ENCODE results near the gene HS6ST1. TPM values are rescaled to one million over a fixed set of nuclear protein-coding genes. Genes with fewer than 3 reads are reported as not detected.

The HS6ST1 gene
- total RNA-seq, 2 donors from 2014 or later: 12.5 to 12.9 TPM

DNA sequence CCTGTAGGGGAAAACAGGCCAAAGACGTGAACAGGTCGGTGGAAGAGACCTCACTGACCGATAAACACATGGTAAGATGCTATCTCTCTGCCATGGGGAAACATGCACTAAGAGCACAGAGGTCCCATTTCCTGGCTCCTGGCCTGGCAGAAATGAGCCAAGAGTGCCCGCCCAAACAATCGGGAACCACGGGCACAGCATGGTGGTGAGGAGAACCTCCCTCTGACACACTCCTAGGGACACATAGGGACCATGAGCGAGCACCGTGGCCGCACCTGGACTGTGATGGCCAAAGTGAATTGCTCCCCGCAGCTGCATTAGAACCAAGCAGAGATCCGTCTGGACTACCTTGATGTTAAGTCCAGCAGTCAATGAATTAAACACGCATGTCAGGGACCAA, 11.1 kb downstream of the HS6ST1 start:
- H3K9me3 ChIP-seq (ENCODE audit: control insufficient read depth, low read length, poor library complexity, severe bottlenecking): no peaks in the 10 kb centered on the region
- Mint-ChIP-seq H3K4me3 (no peak overlapping the region), H3K27me3 (no peaks in the 10 kb centered on the region), H3K36me3 (ENCODE audit: low read depth) (peaks cover 2% of the 10 kb centered on the region), H3K27ac (no peak overlapping the region), H3K4me1 (peaks cover 22% of the 10 kb centered on the region)
- DNase-seq: no peak
- no peak for ATAC-seq

DNA sequence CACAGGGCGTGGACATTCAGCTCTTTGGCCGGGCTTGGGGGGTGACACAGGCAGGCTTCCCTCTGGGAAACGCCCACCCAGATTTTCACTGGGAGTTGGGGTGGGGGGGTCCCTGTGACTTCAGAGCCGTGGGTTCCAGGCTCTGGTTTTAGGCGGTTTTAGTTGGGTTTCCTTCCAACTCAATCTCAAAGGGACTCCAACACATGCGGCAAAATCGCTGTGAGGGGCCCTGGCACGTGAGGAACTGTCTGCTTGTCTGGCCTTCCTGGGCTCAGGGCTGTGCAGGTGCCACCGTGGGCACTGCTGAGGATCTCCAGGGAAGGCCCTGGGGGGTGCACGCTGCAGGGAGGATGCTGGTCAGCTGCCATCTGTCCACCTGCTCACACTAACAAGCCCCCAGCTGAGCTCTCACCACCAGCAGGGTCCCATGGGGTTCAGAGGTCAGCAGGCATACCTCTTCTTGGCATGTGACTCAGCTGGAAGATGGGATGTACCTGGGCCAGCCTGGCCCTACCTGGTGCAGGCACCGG, 11.7 kb downstream of the HS6ST1 start:
- Mint-ChIP-seq H3K4me1 (peaks cover 19% of the 10 kb centered on the region), H3K36me3 (ENCODE audit: low read depth) (peaks cover 2% of the 10 kb centered on the region), H3K27me3 (no peaks in the 10 kb centered on the region), H3K4me3 (no peak overlapping the region), H3K27ac (no peak overlapping the region)
- H3K9me3 ChIP-seq (ENCODE audit: control insufficient read depth, low read length, poor library complexity, severe bottlenecking): no peaks in the 10 kb centered on the region
- peak in 1 of 3 donors; percentile 5 for DNase-seq
- no peak for ATAC-seq

DNA sequence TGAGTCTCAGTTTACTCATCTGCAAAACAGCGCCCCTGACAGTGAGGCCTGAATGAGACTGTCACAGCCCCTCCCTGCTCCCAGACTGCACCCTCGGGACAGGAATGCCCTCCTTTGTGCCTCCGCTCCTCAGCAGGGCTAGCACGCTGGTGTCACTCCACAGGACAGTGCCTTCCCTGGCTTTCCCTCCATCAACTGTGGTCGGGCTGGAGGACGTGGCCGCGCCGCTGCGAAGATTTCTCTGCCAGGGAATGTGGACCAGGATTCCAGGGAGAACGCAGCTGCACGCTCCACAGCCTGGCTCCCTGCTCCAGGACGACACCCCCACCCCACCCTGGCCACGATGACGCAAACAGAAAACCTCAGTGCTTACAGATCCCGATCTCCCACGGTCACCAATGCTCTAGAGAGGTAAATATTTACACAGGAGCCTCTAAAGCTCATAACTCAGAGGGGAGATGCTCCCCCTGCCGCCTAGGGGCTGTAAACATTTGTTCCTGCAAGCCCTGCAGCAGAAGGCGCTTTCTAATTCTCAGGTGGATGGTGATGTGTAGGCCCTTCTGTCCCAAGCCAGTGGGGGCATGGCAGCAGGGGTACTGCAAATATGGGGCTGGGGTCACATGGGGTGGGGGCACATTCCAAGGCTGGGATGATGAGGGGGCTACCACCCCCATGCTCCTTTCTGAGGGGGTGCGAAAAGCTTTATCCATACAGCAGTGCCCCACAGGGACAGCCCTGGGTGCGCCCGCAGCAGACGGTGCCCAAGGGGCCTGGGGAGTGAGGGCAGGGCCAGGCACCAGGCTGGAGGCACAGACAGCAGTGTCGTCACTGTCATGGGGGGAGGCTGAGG, 12.4 kb downstream of the HS6ST1 start:
- Mint-ChIP-seq H3K27ac (no peak overlapping the region), H3K36me3 (ENCODE audit: low read depth) (peaks cover 2% of the 10 kb centered on the region), H3K4me3 (no peak overlapping the region), H3K27me3 (no peaks in the 10 kb centered on the region), H3K4me1 (peaks cover 19% of the 10 kb centered on the region)
- no peak for ATAC-seq
- no peak for DNase-seq
- H3K9me3 ChIP-seq (ENCODE audit: control insufficient read depth, low read length, poor library complexity, severe bottlenecking): no peaks in the 10 kb centered on the region

DNA sequence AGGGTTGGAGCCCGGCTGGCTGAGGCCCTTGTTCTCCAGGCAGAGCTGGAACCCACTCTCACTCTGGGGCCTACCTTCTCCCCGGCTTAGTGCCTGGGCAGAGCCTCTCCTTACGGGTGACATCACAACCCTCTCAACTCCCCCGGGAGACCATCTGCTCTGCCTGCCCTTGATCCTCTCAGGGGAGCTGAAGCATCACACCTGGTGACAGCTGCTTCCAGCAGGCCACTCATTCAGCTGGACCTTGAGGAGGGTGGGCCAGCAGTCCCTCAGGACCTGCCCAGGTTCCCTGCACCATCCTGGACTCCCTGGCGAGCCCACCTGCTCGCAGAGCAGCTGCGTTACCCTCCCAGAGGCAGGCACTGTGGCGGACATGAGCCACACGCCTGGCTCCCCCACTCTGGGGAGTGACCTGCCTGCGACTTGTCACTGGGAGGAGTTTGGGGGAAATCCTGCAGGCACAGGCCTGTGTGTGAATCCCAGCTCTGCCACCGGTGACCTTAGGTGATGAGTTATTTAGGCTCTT, 13.1 kb downstream of the HS6ST1 start:
- ATAC-seq (no peak), DNase-seq (no peak)
- Mint-ChIP-seq H3K27ac (no peak overlapping the region), H3K36me3 (ENCODE audit: low read depth) (peaks cover 2% of the 10 kb centered on the region), H3K4me3 (no peak overlapping the region), H3K27me3 (no peaks in the 10 kb centered on the region), H3K4me1 (peaks cover 16% of the 10 kb centered on the region)
- H3K9me3 ChIP-seq (ENCODE audit: control insufficient read depth, low read length, poor library complexity, severe bottlenecking): no peaks in the 10 kb centered on the region

DNA sequence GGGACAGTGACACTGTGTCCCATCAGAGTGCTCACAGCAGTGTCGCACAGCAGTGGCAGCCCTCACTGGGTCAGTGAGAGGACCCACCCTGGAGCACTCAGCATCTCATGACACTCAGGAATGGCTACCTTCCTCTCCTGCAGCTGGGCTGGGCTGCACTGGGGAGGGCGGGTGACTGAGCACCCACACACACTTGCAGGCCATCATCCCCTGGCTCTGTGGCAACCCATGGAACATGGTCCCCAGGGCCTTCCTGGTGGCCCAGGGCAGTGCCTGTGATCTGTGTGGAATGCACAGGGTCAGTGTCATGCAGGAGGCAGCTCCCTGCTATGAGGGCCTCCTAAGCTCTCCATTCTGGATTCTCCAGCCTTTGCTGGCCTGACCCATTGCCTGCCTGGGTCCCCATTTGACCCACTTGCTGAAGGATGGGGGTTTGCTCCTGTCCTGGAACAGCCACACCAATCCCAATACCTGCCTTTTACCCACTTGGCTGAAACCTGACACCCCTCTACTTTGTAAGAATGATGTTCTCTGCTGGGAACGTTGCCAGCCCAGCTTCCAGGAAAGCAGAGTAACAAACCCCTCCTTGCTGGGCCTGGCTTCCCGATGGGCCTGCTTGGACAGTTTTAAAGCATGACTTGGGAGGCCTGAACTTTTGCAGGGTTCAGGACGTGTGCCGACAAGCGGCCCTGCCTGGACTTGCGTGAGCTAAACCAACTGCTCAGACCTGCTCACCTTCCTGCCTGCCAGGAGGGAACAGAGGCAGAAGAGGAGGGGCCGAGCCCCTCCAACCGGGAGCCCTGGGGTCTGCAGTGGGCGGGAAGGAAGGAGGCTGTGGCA, 13.7 kb downstream of the HS6ST1 start:
- H3K4me1 Mint-ChIP-seq: peaks cover 16% of the 10 kb centered on the region
- ATAC-seq: no peak
- H3K36me3 Mint-ChIP-seq (ENCODE audit: low read depth): peaks cover 2% of the 10 kb centered on the region

DNA sequence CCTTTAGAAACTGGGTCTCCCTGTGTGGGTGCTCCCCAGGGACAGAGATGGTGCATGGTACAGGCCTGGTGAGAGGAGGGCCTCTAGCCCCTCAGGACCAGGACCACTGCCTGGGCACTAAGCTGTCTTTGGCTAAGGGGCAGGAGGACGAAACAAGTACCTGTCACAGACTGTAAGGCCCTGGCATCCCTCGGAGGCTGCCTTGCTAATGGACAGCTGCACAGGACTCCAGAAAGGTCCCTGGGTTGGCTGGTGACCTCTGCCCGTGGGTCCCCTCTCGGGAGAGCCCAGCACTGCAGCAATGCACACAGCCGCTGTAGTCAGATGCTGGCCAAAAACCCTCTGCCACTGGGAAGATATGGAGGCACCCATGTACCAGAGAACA, 14.3 kb downstream of the HS6ST1 start:
- H3K36me3 Mint-ChIP-seq (ENCODE audit: low read depth): peaks cover 2% of the 10 kb centered on the region
- no peaks in the 10 kb centered on the region for H3K27me3 Mint-ChIP-seq
- no peak for ATAC-seq
- H3K4me1 Mint-ChIP-seq: peaks cover 16% of the 10 kb centered on the region
- no peak overlapping the region for H3K4me3 Mint-ChIP-seq
- H3K27ac Mint-ChIP-seq: no peak overlapping the region
- no peaks in the 10 kb centered on the region for H3K9me3 ChIP-seq (ENCODE audit: control insufficient read depth, low read length, poor library complexity, severe bottlenecking)
- DNase-seq: no peak

More for the DNA sequence above, 13.7 kb downstream of the HS6ST1 start:
- H3K4me3 Mint-ChIP-seq: no peak overlapping the region
- no peak for DNase-seq
- H3K27ac Mint-ChIP-seq: no peak overlapping the region
- no peaks in the 10 kb centered on the region for H3K27me3 Mint-ChIP-seq
- H3K9me3 ChIP-seq (ENCODE audit: control insufficient read depth, low read length, poor library complexity, severe bottlenecking): no peaks in the 10 kb centered on the region

DNA sequence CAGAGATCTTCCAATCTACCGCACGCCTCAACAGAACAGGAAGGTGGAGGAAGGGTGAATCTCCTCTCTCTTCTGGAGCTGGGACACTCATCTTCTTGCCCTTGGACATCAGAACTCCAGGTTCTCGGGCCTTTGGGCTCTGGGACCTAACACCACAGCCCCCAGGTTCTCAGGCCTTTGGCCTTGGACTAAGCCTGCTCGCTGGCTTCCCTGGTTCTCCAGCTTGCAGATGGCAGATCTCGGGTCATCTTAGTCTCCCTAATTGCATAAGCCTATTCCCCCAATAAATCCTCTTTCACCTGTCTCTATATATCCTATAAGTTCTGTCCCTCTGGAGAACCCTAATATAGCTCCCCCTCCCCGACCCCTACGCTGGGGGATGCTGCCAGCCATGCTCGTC, 14.8 kb downstream of the HS6ST1 start:
- Mint-ChIP-seq H3K27me3 (no peaks in the 10 kb centered on the region), H3K4me1 (peaks cover 16% of the 10 kb centered on the region), H3K27ac (no peak overlapping the region), H3K36me3 (ENCODE audit: low read depth) (peaks cover 2% of the 10 kb centered on the region), H3K4me3 (no peak overlapping the region)
- DNase-seq (no peak), ATAC-seq (no peak)
- no peaks in the 10 kb centered on the region for H3K9me3 ChIP-seq (ENCODE audit: control insufficient read depth, low read length, poor library complexity, severe bottlenecking)

DNA sequence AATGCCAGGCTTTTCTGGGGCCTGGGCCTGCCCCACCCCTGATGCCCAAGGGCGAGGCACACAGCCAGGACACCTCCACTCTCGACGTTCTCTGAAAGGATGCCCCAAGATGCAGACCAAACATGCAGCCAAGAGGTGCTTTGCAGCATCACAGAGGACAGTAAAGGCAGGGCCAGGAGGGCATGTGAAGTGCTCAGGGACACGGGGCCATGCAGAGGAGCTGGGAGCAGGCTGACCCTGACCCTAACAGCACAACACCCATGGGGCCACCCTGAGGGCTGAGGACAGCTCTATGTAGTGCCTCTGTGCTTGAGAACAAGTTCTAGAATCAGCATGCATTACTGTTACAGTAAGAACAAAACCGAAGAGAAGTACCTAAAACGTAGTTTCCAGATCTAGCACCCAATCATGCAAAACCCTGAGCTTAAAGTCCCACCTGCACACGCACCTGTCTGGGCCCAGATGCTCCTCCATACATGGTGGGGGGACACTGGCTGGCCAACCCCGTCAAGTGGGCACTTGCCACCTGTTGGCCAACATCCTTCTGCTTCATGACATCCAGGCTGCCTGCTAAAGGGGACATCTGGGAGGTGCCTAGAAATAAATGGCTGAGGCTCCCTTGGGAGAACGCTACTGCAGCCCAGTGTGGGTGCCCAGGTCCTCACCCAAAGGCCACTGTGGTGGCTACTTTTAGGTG, 15.4 kb downstream of the HS6ST1 start:
- Mint-ChIP-seq H3K4me3 (no peak overlapping the region), H3K27me3 (no peaks in the 10 kb centered on the region), H3K4me1 (peaks cover 16% of the 10 kb centered on the region), H3K36me3 (ENCODE audit: low read depth) (peaks cover 2% of the 10 kb centered on the region), H3K27ac (no peak overlapping the region)
- DNase-seq (no peak), ATAC-seq (no peak)
- H3K9me3 ChIP-seq (ENCODE audit: control insufficient read depth, low read length, poor library complexity, severe bottlenecking): no peaks in the 10 kb centered on the region

DNA sequence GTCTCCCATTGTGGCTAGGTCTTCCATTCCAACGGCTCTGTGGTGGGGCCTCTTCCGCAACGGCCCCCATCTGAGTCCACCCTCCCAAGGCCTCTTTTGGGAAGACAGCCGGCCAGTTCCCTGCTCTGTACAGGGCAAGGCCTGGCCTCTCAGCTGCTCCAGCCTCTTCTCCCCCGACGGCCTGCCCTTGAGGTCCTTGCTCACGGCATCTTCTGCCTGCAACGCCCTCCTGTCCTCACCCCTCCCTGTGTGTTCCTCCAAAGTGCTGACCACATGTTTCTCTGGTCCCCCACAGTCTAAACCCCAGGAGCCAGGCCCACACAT, 16.0 kb downstream of the HS6ST1 start:
- Mint-ChIP-seq H3K4me1 (peaks cover 16% of the 10 kb centered on the region), H3K36me3 (ENCODE audit: low read depth) (peaks cover 2% of the 10 kb centered on the region), H3K4me3 (no peak overlapping the region), H3K27ac (no peak overlapping the region), H3K27me3 (no peaks in the 10 kb centered on the region)
- DNase-seq: no peak
- no peak for ATAC-seq
- H3K9me3 ChIP-seq (ENCODE audit: control insufficient read depth, low read length, poor library complexity, severe bottlenecking): no peaks in the 10 kb centered on the region

DNA sequence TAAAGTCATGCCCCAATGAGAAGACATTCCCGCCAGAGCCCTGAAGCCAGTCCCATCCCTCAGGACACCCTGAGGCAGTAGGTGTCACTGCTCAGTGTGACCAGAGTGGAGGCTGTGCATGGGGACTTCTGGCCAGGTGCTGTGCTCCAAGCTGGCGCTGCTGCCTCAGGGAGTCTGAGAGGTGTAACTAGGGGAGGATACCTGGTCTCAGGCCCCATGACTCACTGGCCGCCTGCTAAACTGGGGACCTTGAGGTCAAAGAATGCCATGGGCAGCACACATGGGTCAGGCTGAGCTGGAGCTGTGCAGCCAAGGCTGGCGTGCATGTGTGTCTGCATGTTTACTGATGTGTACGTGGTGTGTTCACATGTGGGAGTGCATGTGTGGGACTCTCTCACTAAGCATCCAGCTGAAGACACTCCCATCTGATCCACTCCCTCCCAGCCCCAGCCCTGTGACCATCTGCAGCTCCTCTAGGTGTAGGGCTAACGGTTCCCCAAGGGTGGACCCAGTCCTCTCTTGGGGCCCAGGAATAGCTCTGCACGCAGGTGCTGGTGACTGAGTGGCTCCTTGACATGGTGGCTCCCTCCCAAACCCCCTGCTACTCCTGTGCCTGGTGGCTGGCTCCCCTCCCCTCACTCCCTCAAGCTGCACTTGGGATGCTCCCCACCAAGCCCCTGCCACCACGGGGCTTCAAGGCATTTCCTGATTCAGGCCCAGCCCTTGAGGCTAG, 16.5 kb downstream of the HS6ST1 start:
- DNase-seq (no peak), ATAC-seq (no peak)
- peaks cover 13% of the 10 kb centered on the region for H3K4me1 Mint-ChIP-seq
- H3K4me3 Mint-ChIP-seq: no peak overlapping the region
- no peak overlapping the region for H3K27ac Mint-ChIP-seq
- H3K36me3 Mint-ChIP-seq (ENCODE audit: low read depth): peaks cover 2% of the 10 kb centered on the region
- no peaks in the 10 kb centered on the region for H3K27me3 Mint-ChIP-seq
- H3K9me3 ChIP-seq (ENCODE audit: control insufficient read depth, low read length, poor library complexity, severe bottlenecking): no peaks in the 10 kb centered on the region

DNA sequence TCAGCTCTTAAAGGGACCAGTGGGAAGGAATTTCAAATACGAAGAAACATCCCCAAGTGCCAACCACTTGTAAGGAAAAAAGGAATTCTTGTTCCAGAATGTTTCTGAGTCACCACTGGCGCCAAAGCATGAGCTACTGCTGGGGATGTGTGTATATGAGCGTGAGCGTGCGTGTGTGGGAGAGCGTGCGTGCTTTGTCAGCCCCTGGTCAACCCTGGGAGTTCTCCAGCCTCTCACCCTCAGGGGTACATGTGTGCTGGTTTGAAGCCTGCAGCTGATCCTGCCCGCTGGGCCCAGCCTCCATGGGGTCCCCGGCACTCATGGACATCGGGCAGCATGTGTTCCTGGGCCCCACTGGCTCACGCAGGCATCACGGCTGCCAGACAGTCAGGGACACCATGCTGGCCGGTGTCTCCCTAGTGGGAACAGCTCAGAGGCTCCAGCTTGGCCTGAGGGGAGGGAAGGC, 17.1 kb downstream of the HS6ST1 start:
- Mint-ChIP-seq H3K4me3 (no peak overlapping the region), H3K27me3 (no peaks in the 10 kb centered on the region), H3K27ac (no peak overlapping the region), H3K36me3 (ENCODE audit: low read depth) (peaks cover 2% of the 10 kb centered on the region), H3K4me1 (peaks cover 13% of the 10 kb centered on the region)
- ATAC-seq: no peak
- DNase-seq: no peak
- H3K9me3 ChIP-seq (ENCODE audit: control insufficient read depth, low read length, poor library complexity, severe bottlenecking): no peaks in the 10 kb centered on the region

DNA sequence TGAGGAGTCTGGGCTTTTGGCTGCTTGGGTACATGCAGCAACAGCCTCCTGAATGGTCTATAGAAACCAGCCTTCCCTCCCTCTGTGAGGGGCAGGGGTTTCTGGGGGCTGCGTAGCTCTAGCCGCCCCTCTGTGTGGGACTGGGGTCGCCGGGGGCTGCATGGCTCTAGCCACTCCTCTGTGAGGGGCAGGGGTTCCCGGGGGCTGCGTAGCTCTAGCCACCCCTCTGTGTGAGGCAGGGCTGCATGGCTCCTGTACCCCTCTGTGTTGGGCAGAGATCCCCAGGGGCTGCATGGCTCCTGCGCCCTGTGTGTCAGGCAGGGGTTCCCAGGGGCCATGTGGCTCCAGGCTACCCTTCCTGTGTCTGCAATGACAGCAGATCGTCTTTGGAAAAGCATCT, 17.6 kb downstream of the HS6ST1 start:
- no peaks in the 10 kb centered on the region for H3K9me3 ChIP-seq (ENCODE audit: control insufficient read depth, low read length, poor library complexity, severe bottlenecking)
- Mint-ChIP-seq H3K4me3 (no peak overlapping the region), H3K27ac (no peak overlapping the region), H3K4me1 (peaks cover 17% of the 10 kb centered on the region), H3K36me3 (ENCODE audit: low read depth) (peaks cover 2% of the 10 kb centered on the region), H3K27me3 (no peaks in the 10 kb centered on the region)
- ATAC-seq (no peak), DNase-seq (no peak)
